SK-N-SH treated with all-trans-retinoic acid at 6 μM for 48 hours (cell line): ENCODE measurements around the gene SYNPO2.

Source experiments
- ATAC-seq: fragments of 200-7000 bp; cut with Tn5 transposase; 3 replicates; pipeline ENCODE4 v1.9.1; 2020; ENCODE audit warnings: mild to moderate bottlenecking, moderate library complexity
- ARNTL ChIP-seq: fragments of 450-650 bp; formaldehyde crosslinking; IDR thresholded peaks from 2 replicates; pipeline ENCODE4 v1.5.0; 2020; ENCODE audit warnings: low read depth, mild to moderate bottlenecking, moderate library complexity, borderline replicate concordance
- BACH2 ChIP-seq: fragments of 250-450 bp; sonication (Bioruptor Pico); IDR thresholded peaks from 2 replicates; pipeline ENCODE4 v1.9.0; 2021; ENCODE audit warnings: mild to moderate bottlenecking, borderline replicate concordance
- CSDC2 ChIP-seq: fragments of 250-450 bp; sonication (Bioruptor Pico); IDR thresholded peaks from 2 replicates; pipeline ENCODE4 v1.5.0; 2020; ENCODE audit warnings: mild to moderate bottlenecking, moderate library complexity
- ESRRG ChIP-seq: fragments of 250-450 bp; sonication (Bioruptor Pico); IDR thresholded peaks from 2 replicates; pipeline ENCODE4 v1.6.1; 2021; ENCODE audit warnings: mild to moderate bottlenecking
- GLIS3 ChIP-seq: fragments of 250-450 bp; sonication (Bioruptor Pico); IDR thresholded peaks from 2 replicates; pipeline ENCODE4 v1.5.0; 2020; ENCODE audit warnings: mild to moderate bottlenecking, moderate library complexity
- ISL1 ChIP-seq: fragments of 250-450 bp; sonication (Bioruptor Pico); IDR thresholded peaks from 2 replicates; pipeline ENCODE4 v2.1.2; 2022; ENCODE audit warnings: mild to moderate bottlenecking, moderate library complexity
- OSR1 ChIP-seq: fragments of 250-450 bp; sonication (Bioruptor Pico); IDR thresholded peaks from 2 replicates; pipeline ENCODE4 v1.8.0; 2022; ENCODE audit warnings: moderate library complexity, mild to moderate bottlenecking, inconsistent platforms
- PPARA ChIP-seq: fragments of 250-450 bp; sonication (Bioruptor Pico); IDR thresholded peaks from 2 replicates; pipeline ENCODE4 v1.5.0; 2020; ENCODE audit warnings: mild to moderate bottlenecking, borderline replicate concordance
- RARB ChIP-seq: fragments of 250-450 bp; sonication (Bioruptor Pico); IDR thresholded peaks from 2 replicates; pipeline ENCODE4 v1.8.0; 2021; ENCODE audit warnings: mild to moderate bottlenecking, moderate library complexity
- SNAI2 ChIP-seq: fragments of 250-450 bp; sonication (Bioruptor Pico); IDR thresholded peaks from 2 replicates; pipeline ENCODE4 v1.5.0; 2020; ENCODE audit warnings: mild to moderate bottlenecking, moderate library complexity
- TCF4 ChIP-seq: fragments of 250-450 bp; sonication (Bioruptor Pico); IDR thresholded peaks from 2 replicates; pipeline ENCODE4 v1.8.0; 2021; ENCODE audit warnings: mild to moderate bottlenecking, moderate library complexity, borderline replicate concordance
- TOX ChIP-seq: fragments of 250-450 bp; sonication (Bioruptor Pico); IDR thresholded peaks from 2 replicates; pipeline ENCODE4 v1.8.0; 2021; ENCODE audit warnings: mild to moderate bottlenecking, moderate library complexity, borderline replicate concordance
- ZC3H10 ChIP-seq: fragments of 250-450 bp; sonication (Bioruptor Pico); IDR thresholded peaks from 2 replicates; pipeline ENCODE4 v1.5.1; 2021; ENCODE audit warnings: mild to moderate bottlenecking, moderate library complexity
- ZFP3 ChIP-seq: fragments of 250-450 bp; sonication (Bioruptor Pico); IDR thresholded peaks from 2 replicates; pipeline ENCODE4 v1.5.0; 2020; ENCODE audit warnings: mild to moderate bottlenecking, moderate library complexity
- ZFP30 ChIP-seq: fragments of 450-650 bp; formaldehyde crosslinking; IDR thresholded peaks from 2 replicates; pipeline ENCODE4 v1.5.0; 2022; ENCODE audit warnings: mild to moderate bottlenecking, moderate library complexity
- ZNF565 ChIP-seq: fragments of 450-650 bp; formaldehyde crosslinking; conservative IDR thresholded peaks from 2 replicates; pipeline ENCODE4 v1.5.0; 2020; ENCODE audit warnings: low read depth, mild to moderate bottlenecking, moderate library complexity
- ZNF70 ChIP-seq: fragments of 450-650 bp; formaldehyde crosslinking; IDR thresholded peaks from 2 replicates; pipeline ENCODE4 v1.5.0; 2020; ENCODE audit warnings: mild to moderate bottlenecking, moderate library complexity
- ZNF8 ChIP-seq: fragments of 450-650 bp; formaldehyde crosslinking; IDR thresholded peaks from 2 replicates; pipeline ENCODE4 v1.5.0; 2020; ENCODE audit warnings: mild to moderate bottlenecking, moderate library complexity
- TF ChIP-seq, protein P1 (sequence below): fragments of 250-450 bp; sonication (Bioruptor Pico); IDR thresholded peaks from 2 replicates; pipeline ENCODE4 v1.5.1; 2020; ENCODE audit warnings: low read depth, mild to moderate bottlenecking, moderate library complexity
- TF ChIP-seq, protein P2 (sequence below): fragments of 250-450 bp; sonication (Bioruptor Pico); IDR thresholded peaks from 2 replicates; pipeline ENCODE4 v1.5.0; 2020; ENCODE audit warnings: mild to moderate bottlenecking, moderate library complexity
- TF ChIP-seq, protein P3 (sequence below): fragments of 250-450 bp; sonication (Bioruptor Pico); IDR thresholded peaks from 2 replicates; pipeline ENCODE4 v1.8.0; 2021; ENCODE audit warnings: low read depth, mild to moderate bottlenecking, moderate library complexity, borderline replicate concordance
- TF ChIP-seq, protein P4 (sequence below): fragments of 250-450 bp; sonication (Bioruptor Pico); IDR thresholded peaks from 2 replicates; pipeline ENCODE4 v1.8.0; 2020; ENCODE audit warnings: mild to moderate bottlenecking, moderate library complexity, borderline replicate concordance

Gene SYNPO2

DNA sequence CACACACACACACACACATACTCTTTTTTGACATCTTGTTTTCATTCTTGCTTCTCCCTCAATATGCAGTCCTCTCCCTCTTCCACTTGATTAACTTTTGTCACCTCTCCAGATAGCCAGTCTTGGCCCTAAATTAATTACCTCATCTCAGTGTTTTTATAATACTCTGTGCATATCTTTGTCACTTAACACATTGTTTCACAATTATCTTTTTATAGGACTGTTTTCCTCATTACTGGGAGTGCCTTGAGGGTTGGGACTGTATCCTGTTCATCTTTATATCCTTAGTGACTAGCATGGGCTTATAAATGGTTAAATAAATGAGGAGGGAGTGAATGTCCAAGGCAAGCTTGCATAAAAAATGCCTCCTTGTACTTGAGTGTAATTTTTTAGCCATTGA lies 33.1 kb downstream of the SYNPO2 start:
- no peak for ATAC-seq
- TF ChIP-seq PPARA (CRISPR knock-in tag) (no peak), ZFP3 (CRISPR knock-in tag) (no peak), GLIS3 (CRISPR knock-in tag) (no peak), TOX (CRISPR knock-in tag) (no peak), BACH2 (CRISPR knock-in tag) (no peak), ISL1 (CRISPR knock-in tag) (no peak), ZNF8 (CRISPR knock-in tag) (no peak), RARB (CRISPR knock-in tag) (no peak)
- TF ChIP-seq, protein P1, sequence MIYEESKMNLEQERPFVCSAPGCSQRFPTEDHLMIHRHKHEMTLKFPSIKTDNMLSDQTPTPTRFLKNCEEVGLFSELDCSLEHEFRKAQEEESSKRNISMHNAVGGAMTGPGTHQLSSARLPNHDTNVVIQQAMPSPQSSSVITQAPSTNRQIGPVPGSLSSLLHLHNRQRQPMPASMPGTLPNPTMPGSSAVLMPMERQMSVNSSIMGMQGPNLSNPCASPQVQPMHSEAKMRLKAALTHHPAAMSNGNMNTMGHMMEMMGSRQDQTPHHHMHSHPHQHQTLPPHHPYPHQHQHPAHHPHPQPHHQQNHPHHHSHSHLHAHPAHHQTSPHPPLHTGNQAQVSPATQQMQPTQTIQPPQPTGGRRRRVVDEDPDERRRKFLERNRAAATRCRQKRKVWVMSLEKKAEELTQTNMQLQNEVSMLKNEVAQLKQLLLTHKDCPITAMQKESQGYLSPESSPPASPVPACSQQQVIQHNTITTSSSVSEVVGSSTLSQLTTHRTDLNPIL: no peak

DNA sequence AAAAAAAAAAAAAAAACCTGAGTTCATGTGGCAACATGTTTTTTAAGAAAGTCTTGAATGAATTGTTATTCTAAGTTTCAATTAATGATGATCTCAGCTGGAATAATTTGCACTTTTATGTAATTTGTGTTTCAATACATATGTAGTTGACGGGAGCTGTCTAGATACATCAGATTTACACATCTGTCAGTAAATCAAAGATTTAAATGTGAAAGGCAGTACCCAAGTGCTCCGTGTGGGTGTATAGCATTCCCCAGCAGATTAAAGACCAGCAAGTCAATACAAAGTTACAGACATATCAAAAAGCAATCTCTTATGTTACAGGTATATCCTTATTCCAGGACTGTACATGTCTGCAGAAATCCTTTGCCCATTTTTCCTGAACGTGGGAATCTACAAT lies 35.2 kb downstream of the SYNPO2 start:
- ATAC-seq: no peak
- TF ChIP-seq CSDC2 (CRISPR knock-in tag): no peak
- no peak for TF ChIP-seq ZNF8 (CRISPR knock-in tag)
- no peak for TF ChIP-seq OSR1 (CRISPR knock-in tag)
- TF ChIP-seq GLIS3 (CRISPR knock-in tag): no peak
- TF ChIP-seq TCF4: no peak
- TF ChIP-seq PPARA (CRISPR knock-in tag): no peak
- TF ChIP-seq TOX (CRISPR knock-in tag): no peak

DNA sequence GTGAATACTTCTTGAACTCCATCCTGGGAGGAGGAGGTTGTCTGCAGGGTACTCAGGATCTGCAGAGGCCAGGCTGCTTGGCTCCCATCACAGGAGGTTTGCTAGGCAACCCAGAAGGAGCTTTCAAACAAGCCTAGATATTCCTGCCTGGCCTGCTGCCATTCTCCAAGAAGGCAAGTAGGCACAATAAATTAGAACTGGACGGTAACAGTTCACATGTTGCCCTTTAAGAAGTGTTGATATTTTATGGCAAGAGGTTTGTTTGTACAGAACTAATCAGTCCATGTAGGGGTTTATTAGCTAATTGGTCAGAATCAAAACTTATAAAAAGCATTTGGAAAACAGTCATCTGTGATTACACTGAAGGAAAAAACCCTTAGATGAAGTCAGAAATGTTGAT lies 39.3 kb downstream of the SYNPO2 start:
- peak; percentile 90 for ATAC-seq

DNA sequence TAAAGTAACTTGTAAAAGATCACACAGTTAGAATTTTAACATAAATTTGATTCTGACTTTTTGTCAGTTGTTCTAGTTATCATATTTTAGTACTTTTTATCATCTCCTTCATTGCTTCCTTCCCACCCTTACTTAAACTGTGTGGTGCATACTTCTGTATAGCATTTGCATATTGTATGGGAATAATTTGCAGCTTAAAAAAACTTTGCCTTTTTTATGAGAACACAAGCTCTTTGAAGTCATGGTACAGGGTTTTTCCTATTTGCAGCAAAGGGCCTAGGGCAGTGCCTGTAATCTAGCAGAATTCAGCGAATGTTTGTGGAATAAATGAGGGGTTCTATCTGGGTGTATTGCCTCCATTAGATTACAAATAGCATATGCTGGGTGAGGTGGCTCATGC lies 41.6 kb downstream of the SYNPO2 start:
- TF ChIP-seq ARNTL (no peak), ZC3H10 (CRISPR knock-in tag) (no peak), PPARA (CRISPR knock-in tag) (no peak), ZFP30 (CRISPR knock-in tag) (no peak), SNAI2 (CRISPR knock-in tag) (no peak), OSR1 (CRISPR knock-in tag) (no peak), ISL1 (CRISPR knock-in tag) (no peak), ESRRG (CRISPR knock-in tag) (no peak), RARB (CRISPR knock-in tag) (no peak), TOX (CRISPR knock-in tag) (no peak)
- TF ChIP-seq, protein P2, sequence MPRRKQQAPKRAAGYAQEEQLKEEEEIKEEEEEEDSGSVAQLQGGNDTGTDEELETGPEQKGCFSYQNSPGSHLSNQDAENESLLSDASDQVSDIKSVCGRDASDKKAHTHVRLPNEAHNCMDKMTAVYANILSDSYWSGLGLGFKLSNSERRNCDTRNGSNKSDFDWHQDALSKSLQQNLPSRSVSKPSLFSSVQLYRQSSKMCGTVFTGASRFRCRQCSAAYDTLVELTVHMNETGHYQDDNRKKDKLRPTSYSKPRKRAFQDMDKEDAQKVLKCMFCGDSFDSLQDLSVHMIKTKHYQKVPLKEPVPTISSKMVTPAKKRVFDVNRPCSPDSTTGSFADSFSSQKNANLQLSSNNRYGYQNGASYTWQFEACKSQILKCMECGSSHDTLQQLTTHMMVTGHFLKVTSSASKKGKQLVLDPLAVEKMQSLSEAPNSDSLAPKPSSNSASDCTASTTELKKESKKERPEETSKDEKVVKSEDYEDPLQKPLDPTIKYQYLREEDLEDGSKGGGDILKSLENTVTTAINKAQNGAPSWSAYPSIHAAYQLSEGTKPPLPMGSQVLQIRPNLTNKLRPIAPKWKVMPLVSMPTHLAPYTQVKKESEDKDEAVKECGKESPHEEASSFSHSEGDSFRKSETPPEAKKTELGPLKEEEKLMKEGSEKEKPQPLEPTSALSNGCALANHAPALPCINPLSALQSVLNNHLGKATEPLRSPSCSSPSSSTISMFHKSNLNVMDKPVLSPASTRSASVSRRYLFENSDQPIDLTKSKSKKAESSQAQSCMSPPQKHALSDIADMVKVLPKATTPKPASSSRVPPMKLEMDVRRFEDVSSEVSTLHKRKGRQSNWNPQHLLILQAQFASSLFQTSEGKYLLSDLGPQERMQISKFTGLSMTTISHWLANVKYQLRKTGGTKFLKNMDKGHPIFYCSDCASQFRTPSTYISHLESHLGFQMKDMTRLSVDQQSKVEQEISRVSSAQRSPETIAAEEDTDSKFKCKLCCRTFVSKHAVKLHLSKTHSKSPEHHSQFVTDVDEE (CRISPR knock-in tag): no peak
- TF ChIP-seq, protein P3, sequence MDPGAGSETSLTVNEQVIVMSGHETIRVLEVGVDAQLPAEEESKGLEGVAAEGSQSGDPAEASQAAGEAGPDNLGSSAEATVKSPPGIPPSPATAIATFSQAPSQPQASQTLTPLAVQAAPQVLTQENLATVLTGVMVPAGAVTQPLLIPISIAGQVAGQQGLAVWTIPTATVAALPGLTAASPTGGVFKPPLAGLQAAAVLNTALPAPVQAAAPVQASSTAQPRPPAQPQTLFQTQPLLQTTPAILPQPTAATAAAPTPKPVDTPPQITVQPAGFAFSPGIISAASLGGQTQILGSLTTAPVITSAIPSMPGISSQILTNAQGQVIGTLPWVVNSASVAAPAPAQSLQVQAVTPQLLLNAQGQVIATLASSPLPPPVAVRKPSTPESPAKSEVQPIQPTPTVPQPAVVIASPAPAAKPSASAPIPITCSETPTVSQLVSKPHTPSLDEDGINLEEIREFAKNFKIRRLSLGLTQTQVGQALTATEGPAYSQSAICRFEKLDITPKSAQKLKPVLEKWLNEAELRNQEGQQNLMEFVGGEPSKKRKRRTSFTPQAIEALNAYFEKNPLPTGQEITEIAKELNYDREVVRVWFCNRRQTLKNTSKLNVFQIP (CRISPR knock-in tag): no peak
- TF ChIP-seq, all 23 proteins: peak for 0
- ATAC-seq: no peak

More for the DNA sequence above, 39.3 kb downstream of the SYNPO2 start:
- no peak for TF ChIP-seq ZNF565 (CRISPR knock-in tag)
- peak; percentile 37; the same call in 1 of the 2 replicates for TF ChIP-seq ISL1 (CRISPR knock-in tag)
- TF ChIP-seq, all 23 proteins: peak for 1

DNA sequence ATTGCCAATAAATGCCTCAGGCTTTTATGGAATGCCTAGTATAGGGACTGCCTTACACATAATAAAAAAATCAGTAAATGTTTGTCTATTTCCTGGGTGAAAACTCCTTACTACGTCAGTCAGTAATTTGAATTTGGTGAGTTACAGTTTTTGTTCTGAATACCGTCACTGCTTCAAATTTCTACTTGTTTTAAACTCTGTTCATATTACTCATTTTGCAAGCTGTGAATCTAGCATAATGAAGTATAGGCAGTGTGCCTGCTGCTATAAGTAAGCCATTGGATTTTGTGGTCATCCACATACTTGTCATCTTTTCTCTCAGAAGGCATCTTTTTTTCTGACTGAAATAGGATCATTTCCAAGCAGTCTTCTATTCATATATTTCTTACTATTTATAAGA lies 43.1 kb downstream of the SYNPO2 start:
- no peak for TF ChIP-seq TOX (CRISPR knock-in tag)
- no peak for TF ChIP-seq ZNF565 (CRISPR knock-in tag)
- TF ChIP-seq ISL1 (CRISPR knock-in tag): 0 out of 2 replicates have a peak, but pooled peaks have one; percentile 42
- no peak; the same call in 2 of the 3 replicates for ATAC-seq

DNA sequence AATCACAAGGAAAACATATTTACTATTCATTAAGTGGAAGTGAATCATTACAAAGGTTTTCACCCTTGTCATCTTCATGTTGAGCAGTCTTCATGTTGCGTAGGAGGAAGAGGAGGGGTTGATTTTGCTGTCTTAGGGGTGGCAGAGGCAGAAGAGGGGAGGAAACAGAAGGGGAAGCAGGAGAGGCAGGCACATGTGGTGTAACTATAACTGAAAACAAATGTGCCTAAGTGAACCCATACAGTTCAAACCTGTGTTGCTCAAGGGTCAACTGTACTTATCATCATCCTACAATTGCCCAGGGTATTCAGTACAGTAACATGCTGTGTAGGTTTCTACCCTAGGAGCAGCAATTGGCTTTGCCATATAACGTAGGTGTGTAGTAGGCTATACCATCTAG lies 47.2 kb downstream of the SYNPO2 start:
- no peak for ATAC-seq
- TF ChIP-seq, protein P1: no peak
- no peak for TF ChIP-seq TOX (CRISPR knock-in tag)
- TF ChIP-seq, protein P4, sequence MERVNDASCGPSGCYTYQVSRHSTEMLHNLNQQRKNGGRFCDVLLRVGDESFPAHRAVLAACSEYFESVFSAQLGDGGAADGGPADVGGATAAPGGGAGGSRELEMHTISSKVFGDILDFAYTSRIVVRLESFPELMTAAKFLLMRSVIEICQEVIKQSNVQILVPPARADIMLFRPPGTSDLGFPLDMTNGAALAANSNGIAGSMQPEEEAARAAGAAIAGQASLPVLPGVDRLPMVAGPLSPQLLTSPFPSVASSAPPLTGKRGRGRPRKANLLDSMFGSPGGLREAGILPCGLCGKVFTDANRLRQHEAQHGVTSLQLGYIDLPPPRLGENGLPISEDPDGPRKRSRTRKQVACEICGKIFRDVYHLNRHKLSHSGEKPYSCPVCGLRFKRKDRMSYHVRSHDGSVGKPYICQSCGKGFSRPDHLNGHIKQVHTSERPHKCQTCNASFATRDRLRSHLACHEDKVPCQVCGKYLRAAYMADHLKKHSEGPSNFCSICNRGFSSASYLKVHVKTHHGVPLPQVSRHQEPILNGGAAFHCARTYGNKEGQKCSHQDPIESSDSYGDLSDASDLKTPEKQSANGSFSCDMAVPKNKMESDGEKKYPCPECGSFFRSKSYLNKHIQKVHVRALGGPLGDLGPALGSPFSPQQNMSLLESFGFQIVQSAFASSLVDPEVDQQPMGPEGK (CRISPR knock-in tag): no peak
- TF ChIP-seq ZFP3 (CRISPR knock-in tag): no peak
- TF ChIP-seq ZFP30 (CRISPR knock-in tag): no peak
- TF ChIP-seq TCF4: no peak
- no peak for TF ChIP-seq ZC3H10 (CRISPR knock-in tag)
- no peak for TF ChIP-seq SNAI2 (CRISPR knock-in tag)
- no peak for TF ChIP-seq ZNF70 (CRISPR knock-in tag)
- no peak for TF ChIP-seq ZNF8 (CRISPR knock-in tag)
- TF ChIP-seq BACH2 (CRISPR knock-in tag): no peak
- no peak for TF ChIP-seq PPARA (CRISPR knock-in tag)
- TF ChIP-seq ZNF565 (CRISPR knock-in tag): no peak
- TF ChIP-seq CSDC2 (CRISPR knock-in tag): no peak
- TF ChIP-seq OSR1 (CRISPR knock-in tag): no peak
